T-helper 1 cell treated with Interleukin-12 subunit alpha and Interleukin-12 subunit beta and Interleukin-4 antibody, amounts not matched to agents 30 μg/mL and 1 μg/mL, for 36 hours (primary cell): ENCODE measurements around the gene SHROOM2.

ENCODE experiments used
- H3K27ac Mint-ChIP-seq: one replicate; pipeline ENCODE4 v1.8.0; 2021; ENCODE audit warnings: mild to moderate bottlenecking, mixed read lengths
- H3K27me3 Mint-ChIP-seq: one replicate; pipeline ENCODE4 v1.8.0; 2021; ENCODE audit warnings: low read depth, mixed read lengths
- H3K36me3 Mint-ChIP-seq: one replicate; pipeline ENCODE4 v1.8.0; 2021; ENCODE audit warnings: low read depth, mixed read lengths
- H3K4me1 Mint-ChIP-seq: one replicate; pipeline ENCODE4 v1.8.0; 2021; ENCODE audit warnings: low read depth, mixed read lengths
- H3K4me3 Mint-ChIP-seq: one replicate; pipeline ENCODE4 v1.8.0; 2021; ENCODE audit warnings: mild to moderate bottlenecking, moderate library complexity, mixed read lengths
- H3K9me3 Mint-ChIP-seq: one replicate; pipeline ENCODE4 v1.8.0; 2021; ENCODE audit warnings: mixed read lengths

SHROOM2 gene

DNA sequence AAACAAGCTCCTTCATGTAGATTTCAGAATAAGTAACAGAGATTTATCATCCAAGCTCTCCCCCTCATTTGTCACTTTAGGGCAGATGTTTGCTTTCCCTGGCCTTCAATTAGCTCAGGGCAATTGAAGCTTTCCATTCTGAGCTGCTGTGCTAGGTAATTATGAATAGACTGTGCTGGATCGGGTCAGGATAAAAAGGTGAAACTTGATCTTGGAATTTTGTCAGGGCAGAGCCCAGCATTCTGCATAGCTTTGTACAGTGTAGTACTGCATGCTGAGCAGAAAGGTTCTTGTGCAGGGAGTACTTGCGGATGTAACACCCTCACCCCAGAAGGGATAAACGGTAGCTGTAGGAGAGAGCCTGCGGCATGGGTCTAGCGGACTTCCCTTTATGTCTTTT, 116.9 kb downstream of the SHROOM2 start:
- Mint-ChIP-seq H3K4me3 (no peak overlapping the region), H3K27ac (no peak overlapping the region), H3K27me3 (peaks cover 11% of the 10 kb centered on the region), H3K9me3 (no peaks in the 10 kb centered on the region), H3K36me3 (no peaks in the 10 kb centered on the region), H3K4me1 (no peaks in the 10 kb centered on the region)

DNA sequence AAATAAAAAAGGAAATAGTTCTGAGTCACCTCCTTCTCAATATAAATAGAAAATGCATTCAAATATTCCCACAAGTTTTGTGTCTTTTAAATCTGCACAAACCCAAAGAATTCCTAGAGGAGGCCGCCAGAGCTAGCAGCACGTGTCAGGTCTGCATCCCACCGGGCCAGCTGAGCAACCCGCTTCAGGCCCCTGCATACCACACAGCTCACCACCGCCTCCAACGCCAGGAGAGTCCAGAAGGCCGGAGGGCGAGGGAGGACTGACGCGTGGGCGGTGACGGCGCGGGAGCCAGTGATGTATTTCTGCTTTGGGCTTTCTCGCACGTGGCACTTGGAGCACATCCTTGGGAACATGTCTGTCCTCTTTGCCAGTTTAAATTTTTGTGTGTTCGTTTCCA, 119.1 kb downstream of the SHROOM2 start:
- H3K4me1 Mint-ChIP-seq: no peaks in the 10 kb centered on the region
- no peak overlapping the region for H3K4me3 Mint-ChIP-seq
- H3K9me3 Mint-ChIP-seq: no peaks in the 10 kb centered on the region
- no peak overlapping the region for H3K27ac Mint-ChIP-seq
- H3K36me3 Mint-ChIP-seq: no peaks in the 10 kb centered on the region
- peaks cover 4% of the 10 kb centered on the region for H3K27me3 Mint-ChIP-seq

- H3K27ac Mint-ChIP-seq: no peak overlapping the region
- H3K4me3 Mint-ChIP-seq: no peak overlapping the region
- H3K36me3 Mint-ChIP-seq: no peaks in the 10 kb centered on the region
- H3K27me3 Mint-ChIP-seq: no peaks in the 10 kb centered on the region
- no peaks in the 10 kb centered on the region for H3K9me3 Mint-ChIP-seq
- H3K4me1 Mint-ChIP-seq: no peaks in the 10 kb centered on the region
These were observed 119.5 kb downstream of the SHROOM2 start for GRCh38 chrX:9905721-9906120.

DNA sequence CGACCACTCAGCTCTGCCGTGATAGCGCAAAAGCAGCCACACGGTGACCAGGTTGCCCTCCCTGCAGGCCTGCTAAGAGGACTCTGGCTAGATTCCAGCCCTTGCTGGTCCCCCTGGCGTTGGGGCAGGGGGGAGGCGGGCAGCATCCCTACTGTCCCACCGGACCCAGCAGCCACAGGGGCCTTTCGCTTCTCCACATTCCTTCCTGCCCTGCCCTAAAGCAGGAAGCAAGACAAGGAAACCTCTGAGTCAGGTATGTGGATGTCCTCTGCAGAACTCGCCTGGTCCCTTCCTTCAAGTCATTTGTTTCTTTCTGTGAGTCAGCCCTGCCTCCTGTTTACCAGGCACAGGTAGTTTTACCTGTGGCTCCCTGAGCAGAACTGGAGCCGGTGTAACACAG, 120.7 kb downstream of the SHROOM2 start:
- H3K36me3 Mint-ChIP-seq: no peaks in the 10 kb centered on the region
- no peak overlapping the region for H3K27ac Mint-ChIP-seq
- no peaks in the 10 kb centered on the region for H3K9me3 Mint-ChIP-seq
- H3K27me3 Mint-ChIP-seq: peaks cover 6% of the 10 kb centered on the region
- no peak overlapping the region for H3K4me3 Mint-ChIP-seq
- no peaks in the 10 kb centered on the region for H3K4me1 Mint-ChIP-seq

GRCh38 chrX:9907645-9908387, 121.6 kb downstream of the SHROOM2 start:
- no peak overlapping the region for H3K27ac Mint-ChIP-seq
- H3K9me3 Mint-ChIP-seq: no peaks in the 10 kb centered on the region

GRCh38 chrX:9909254-9909653, 123.0 kb downstream of the SHROOM2 start:
- H3K27me3 Mint-ChIP-seq: peaks cover 12% of the 10 kb centered on the region
- no peak overlapping the region for H3K27ac Mint-ChIP-seq
- no peaks in the 10 kb centered on the region for H3K9me3 Mint-ChIP-seq
- H3K36me3 Mint-ChIP-seq: no peaks in the 10 kb centered on the region
- no peak overlapping the region for H3K4me3 Mint-ChIP-seq
- H3K4me1 Mint-ChIP-seq: no peaks in the 10 kb centered on the region

More at GRCh38 chrX:9907645-9908387, 121.6 kb downstream of the SHROOM2 start:
- H3K36me3 Mint-ChIP-seq: no peaks in the 10 kb centered on the region
- H3K27me3 Mint-ChIP-seq: peaks cover 12% of the 10 kb centered on the region
- H3K4me3 Mint-ChIP-seq: no peak overlapping the region
- no peaks in the 10 kb centered on the region for H3K4me1 Mint-ChIP-seq

DNA sequence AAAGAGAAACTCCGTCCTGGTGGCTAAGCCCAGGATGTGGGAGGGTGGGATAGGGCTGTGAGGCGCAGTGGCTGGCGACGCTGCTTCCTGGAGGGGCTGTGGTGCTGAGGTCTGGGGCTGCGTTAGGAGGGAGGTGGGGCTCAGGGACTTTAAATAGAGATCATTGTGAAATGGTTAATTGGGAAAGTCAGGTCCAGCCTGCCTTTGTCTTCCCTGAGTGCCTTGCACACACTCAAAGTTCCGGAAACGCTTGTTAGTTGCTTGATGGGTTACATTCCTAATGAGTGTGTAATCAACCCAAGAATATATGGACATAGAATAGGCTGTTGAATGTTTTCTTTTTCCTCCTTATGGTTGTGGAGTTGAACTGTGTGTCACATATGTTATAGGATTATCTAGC, 125.3 kb downstream of the SHROOM2 start:
- no peak overlapping the region for H3K4me3 Mint-ChIP-seq
- H3K4me1 Mint-ChIP-seq: no peaks in the 10 kb centered on the region
- peaks cover 16% of the 10 kb centered on the region for H3K27me3 Mint-ChIP-seq
- no peaks in the 10 kb centered on the region for H3K9me3 Mint-ChIP-seq
- no peaks in the 10 kb centered on the region for H3K36me3 Mint-ChIP-seq
- H3K27ac Mint-ChIP-seq: no peak overlapping the region

GRCh38 chrX:9912351-9913145, 126.3 kb downstream of the SHROOM2 start:
- Mint-ChIP-seq H3K9me3 (no peaks in the 10 kb centered on the region), H3K36me3 (no peaks in the 10 kb centered on the region), H3K4me1 (no peaks in the 10 kb centered on the region), H3K4me3 (no peak overlapping the region), H3K27ac (no peak overlapping the region), H3K27me3 (peaks cover 20% of the 10 kb centered on the region)

DNA sequence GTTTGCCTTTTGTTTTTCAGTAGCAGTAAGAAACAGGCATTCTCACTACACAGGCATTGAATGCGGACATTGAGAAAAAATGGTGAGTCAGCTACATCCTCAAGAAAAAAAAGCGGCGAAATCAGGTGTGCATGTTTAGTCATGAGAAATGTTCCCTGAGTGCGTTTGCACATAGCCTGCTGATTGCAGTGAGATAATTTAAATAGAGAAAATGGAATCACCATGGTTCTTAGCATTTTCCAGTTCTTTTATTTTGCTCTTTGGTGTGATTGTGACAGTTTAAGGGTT, 126.9 kb downstream of the SHROOM2 start:
- H3K4me1 Mint-ChIP-seq: no peaks in the 10 kb centered on the region
- no peak overlapping the region for H3K4me3 Mint-ChIP-seq
- no peaks in the 10 kb centered on the region for H3K36me3 Mint-ChIP-seq
- H3K27ac Mint-ChIP-seq: no peak overlapping the region
- H3K27me3 Mint-ChIP-seq: peaks cover 20% of the 10 kb centered on the region
- no peaks in the 10 kb centered on the region for H3K9me3 Mint-ChIP-seq

DNA sequence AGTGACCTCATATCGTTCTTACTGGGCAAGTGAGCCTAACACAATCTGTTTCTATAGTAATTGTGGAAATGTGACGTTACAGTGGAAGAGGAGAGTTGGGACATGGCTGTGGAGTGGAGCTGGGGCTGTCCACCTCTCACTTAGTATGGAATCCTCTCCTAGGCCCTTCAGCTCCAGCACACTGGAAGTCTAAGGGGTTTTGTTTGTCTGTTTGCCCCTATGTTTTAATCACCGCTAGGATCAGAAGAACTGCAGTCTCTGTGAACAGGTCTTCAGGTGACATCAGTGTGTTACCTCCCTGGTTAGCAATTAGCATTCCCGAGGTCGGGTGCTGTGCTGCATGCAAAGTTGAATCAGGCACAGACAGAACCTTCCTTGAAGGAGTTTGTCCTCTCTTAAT, 131.6 kb downstream of the SHROOM2 start:
- no peaks in the 10 kb centered on the region for H3K4me1 Mint-ChIP-seq
- H3K36me3 Mint-ChIP-seq: no peaks in the 10 kb centered on the region
- peaks cover 8% of the 10 kb centered on the region for H3K27me3 Mint-ChIP-seq
- no peaks in the 10 kb centered on the region for H3K9me3 Mint-ChIP-seq
- no peak overlapping the region for H3K4me3 Mint-ChIP-seq
- no peak overlapping the region for H3K27ac Mint-ChIP-seq

- H3K27ac Mint-ChIP-seq: no peak overlapping the region
- no peaks in the 10 kb centered on the region for H3K9me3 Mint-ChIP-seq
- no peaks in the 10 kb centered on the region for H3K36me3 Mint-ChIP-seq
These were observed 133.5 kb downstream of the SHROOM2 start for GRCh38 chrX:9919632-9920172.

DNA sequence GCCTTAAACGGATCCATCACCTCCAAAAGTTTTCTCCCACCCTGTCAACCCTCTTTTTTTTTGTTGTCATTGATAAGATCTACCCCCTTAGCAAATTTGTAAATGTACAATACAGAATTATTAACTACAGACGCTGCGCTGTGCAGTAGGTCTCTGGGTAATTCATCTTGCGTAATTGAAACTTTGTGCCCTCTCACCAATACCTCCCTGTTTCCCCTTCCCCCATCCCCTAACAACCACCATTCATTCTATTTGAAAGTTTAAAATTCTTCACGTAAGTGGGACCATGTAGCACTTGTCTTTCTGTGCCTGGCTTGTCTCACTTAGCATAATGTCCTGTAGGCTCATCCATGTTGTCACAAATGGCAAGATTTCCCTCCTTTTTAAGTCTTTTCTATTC, 135.2 kb downstream of the SHROOM2 start:
- H3K27me3 Mint-ChIP-seq: peaks cover 4% of the 10 kb centered on the region
- H3K36me3 Mint-ChIP-seq: no peaks in the 10 kb centered on the region
- no peaks in the 10 kb centered on the region for H3K4me1 Mint-ChIP-seq
- H3K9me3 Mint-ChIP-seq: no peaks in the 10 kb centered on the region
- no peak overlapping the region for H3K27ac Mint-ChIP-seq
- no peak overlapping the region for H3K4me3 Mint-ChIP-seq

More at GRCh38 chrX:9919632-9920172, 133.5 kb downstream of the SHROOM2 start:
- no peak overlapping the region for H3K4me3 Mint-ChIP-seq
- peaks cover 8% of the 10 kb centered on the region for H3K27me3 Mint-ChIP-seq
- no peaks in the 10 kb centered on the region for H3K4me1 Mint-ChIP-seq

DNA sequence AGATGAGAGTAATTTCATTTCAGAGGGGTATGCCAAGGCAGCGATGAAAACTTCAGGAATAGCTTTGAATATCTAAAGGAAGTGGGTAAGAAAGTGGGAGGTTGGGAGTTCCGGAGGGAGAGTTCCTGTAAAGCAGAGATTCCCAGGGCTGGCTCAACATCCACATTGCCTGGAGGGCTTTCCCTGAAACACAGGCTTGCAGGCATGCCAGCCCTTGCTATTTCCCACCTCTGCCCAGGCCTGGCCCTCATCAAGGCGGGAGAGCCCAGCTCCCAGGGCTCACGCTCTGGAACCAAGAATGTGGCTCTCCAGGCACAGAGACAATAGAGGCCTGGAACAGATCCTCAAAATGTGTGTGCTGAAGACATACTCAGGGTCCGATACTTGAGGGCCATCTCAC, 137.1 kb downstream of the SHROOM2 start:
- H3K36me3 Mint-ChIP-seq: no peaks in the 10 kb centered on the region
- H3K27me3 Mint-ChIP-seq: no peaks in the 10 kb centered on the region
- H3K4me3 Mint-ChIP-seq: no peak overlapping the region
- no peaks in the 10 kb centered on the region for H3K4me1 Mint-ChIP-seq
- no peak overlapping the region for H3K27ac Mint-ChIP-seq
- H3K9me3 Mint-ChIP-seq: no peaks in the 10 kb centered on the region

GRCh38 chrX:9926002-9926401, 139.8 kb downstream of the SHROOM2 start:
- no peaks in the 10 kb centered on the region for H3K4me1 Mint-ChIP-seq
- H3K27ac Mint-ChIP-seq: no peak overlapping the region
- H3K9me3 Mint-ChIP-seq: no peaks in the 10 kb centered on the region
- H3K36me3 Mint-ChIP-seq: no peaks in the 10 kb centered on the region
- no peak overlapping the region for H3K4me3 Mint-ChIP-seq
- H3K27me3 Mint-ChIP-seq: no peaks in the 10 kb centered on the region
